Lower lobe of right lung (tissue), 2 donors: Measurements from ENCODE around the gene ZC2HC1C. TPM values are rescaled to one million over a fixed set of nuclear protein-coding genes. Genes with fewer than 3 reads are reported as not detected.

Experiments
- ATAC-seq, 2 donors: fragments of 200-7000 bp; cut with Tn5 transposase; one replicate each; pipeline ENCODE4 v1.9.1; 2020 to 2022; ENCODE audit warnings: mild to moderate bottlenecking in 2 of 2, moderate library complexity in 2 of 2
- DNase-seq: peaks from one replicate; pipeline ENCODE4 v3.0.0-alpha.2; 2020
- H3K27ac ChIP-seq: fragments of 200-600 bp; one replicate; pipeline ENCODE4 v1.8.0; 2022
- H3K27me3 ChIP-seq: fragments of 200-600 bp; one replicate; pipeline ENCODE4 v1.8.0; 2022; ENCODE audit warnings: low read depth
- H3K36me3 ChIP-seq: fragments of 200-600 bp; one replicate; pipeline ENCODE4 v1.8.0; 2022; ENCODE audit warnings: mild to moderate bottlenecking
- H3K4me1 ChIP-seq: fragments of 200-600 bp; one replicate; pipeline ENCODE4 v1.8.0; 2022
- H3K4me3 ChIP-seq: fragments of 200-600 bp; one replicate; pipeline ENCODE4 v1.8.0; 2022; ENCODE audit warnings: mild to moderate bottlenecking
- H3K9me3 ChIP-seq: fragments of 200-600 bp; one replicate; pipeline ENCODE4 v1.8.0; 2022
- intact Hi-C: fragments of 100-400 bp; cut with DNase I; formaldehyde crosslinking; loops from one replicate; pipeline ENCODE4 v1.11.0; 2022
- long read RNA-seq: library from polyadenylated mRNA; unstranded; transcript quantifications from one replicate; pipeline ENCODE4 v2.0.0, GENCODE V29; 2021
- total RNA-seq: library from RNA; stranded (reverse); fragmentation: NEBNext Ultra II Directional; extraction: Animal tissue kit (Norgen Biotek cat#: 25700); gene quantifications from one replicate; pipeline ENCODE4 v1.2.1, GENCODE V29; 2021
- TF ChIP-seq, protein P1 (sequence below): fragments of 200-600 bp; IDR thresholded peaks from one replicate; pipeline ENCODE4 v1.8.0; 2022; ENCODE audit warnings: antibody characterized with exemption, mild to moderate bottlenecking
- donor health status: DM: no; HTN: yes; CAD: no; lungs with severe emphysema.

The ZC2HC1C gene
- total RNA-seq, result 4.7 TPM
- long read RNA-seq, full-length matches to known transcripts, result 1 of 12 reads
- long read RNA-seq, partial matches to known transcripts, result 2 of 12 reads
- long read RNA-seq, other reads (novel, unspliced or antisense), result 9 of 12 reads

DNA sequence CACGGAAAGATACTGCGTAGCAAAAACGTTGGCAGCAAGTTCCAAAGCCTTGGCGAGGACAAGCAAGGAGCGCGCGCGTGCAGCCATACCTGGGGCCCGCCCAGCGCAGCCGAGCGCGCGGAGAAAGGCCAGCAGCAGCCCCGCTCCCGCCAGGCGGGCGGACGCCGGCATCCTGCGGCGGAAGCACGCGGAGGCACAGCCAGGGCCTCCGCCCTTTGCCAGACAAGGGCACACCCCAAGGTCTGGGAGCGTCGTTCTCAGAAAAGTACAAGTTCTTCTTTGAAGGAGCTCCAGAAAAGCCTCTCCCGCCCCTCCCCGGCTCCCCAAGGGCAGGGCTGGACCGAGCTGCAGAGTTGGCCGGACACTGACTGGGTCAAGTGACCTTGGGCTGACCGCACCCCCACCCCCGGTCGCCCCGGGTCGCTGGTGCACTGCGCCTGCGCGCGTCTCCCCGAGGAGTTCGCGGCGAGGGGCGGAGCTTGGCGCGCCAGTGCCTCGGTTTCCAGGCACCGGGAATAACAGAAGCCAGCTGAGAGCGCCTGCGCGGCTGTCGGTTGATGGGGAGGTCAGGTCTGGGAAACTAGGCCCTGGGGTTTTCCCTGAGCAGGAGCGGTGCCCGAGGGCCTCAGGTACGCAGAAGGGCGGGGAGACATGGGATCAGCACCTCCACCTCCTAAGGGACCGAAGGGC is at the start of gene ZC2HC1C:
ZC2HC1C (plus strand) TSS at position 521 of the 690 bp plus-strand sequence. CDS start 933 bp downstream, outside the sequence.
- intact Hi-C loops, result no loop called here
- peak within 1 kb of the TSS; percentile 86 for H3K27ac ChIP-seq
- H3K4me1 ChIP-seq, result peaks cover 39% of the 10 kb centered on the region
- no peaks in the 10 kb centered on the region for H3K9me3 ChIP-seq
- peak; percentile 96 to 97 for ATAC-seq
- TF ChIP-seq, protein P1, sequence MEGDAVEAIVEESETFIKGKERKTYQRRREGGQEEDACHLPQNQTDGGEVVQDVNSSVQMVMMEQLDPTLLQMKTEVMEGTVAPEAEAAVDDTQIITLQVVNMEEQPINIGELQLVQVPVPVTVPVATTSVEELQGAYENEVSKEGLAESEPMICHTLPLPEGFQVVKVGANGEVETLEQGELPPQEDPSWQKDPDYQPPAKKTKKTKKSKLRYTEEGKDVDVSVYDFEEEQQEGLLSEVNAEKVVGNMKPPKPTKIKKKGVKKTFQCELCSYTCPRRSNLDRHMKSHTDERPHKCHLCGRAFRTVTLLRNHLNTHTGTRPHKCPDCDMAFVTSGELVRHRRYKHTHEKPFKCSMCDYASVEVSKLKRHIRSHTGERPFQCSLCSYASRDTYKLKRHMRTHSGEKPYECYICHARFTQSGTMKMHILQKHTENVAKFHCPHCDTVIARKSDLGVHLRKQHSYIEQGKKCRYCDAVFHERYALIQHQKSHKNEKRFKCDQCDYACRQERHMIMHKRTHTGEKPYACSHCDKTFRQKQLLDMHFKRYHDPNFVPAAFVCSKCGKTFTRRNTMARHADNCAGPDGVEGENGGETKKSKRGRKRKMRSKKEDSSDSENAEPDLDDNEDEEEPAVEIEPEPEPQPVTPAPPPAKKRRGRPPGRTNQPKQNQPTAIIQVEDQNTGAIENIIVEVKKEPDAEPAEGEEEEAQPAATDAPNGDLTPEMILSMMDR, result no peak
- H3K36me3 ChIP-seq, result no peaks in the 10 kb centered on the region
- H3K27me3 ChIP-seq, result no peaks in the 10 kb centered on the region
- peak; percentile 97 for DNase-seq
- H3K4me3 ChIP-seq, result peak within 1 kb of the TSS; percentile 59

DNA sequence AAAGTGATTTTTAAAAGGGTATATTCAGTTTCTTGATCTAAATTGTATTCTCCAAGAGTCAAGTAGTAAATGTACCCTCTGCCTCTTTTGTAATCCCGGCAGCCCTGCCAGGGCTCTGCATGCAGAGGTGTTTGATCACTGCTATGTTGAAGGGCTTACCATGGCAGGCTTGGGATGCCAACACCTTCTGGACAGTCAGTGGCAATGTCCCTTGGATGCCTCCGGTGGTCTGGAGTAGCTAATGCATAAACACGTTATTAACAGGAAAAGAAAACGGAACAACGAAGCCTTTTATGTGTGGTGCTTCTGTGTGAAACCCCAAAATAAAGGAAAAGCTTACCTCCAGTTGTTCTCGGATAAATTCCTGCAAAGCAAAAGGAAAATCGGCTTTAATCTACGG is 46.8 kb upstream of the ZC2HC1C start:
- DNase-seq (no peak), ATAC-seq (no peak)
- TF ChIP-seq, protein P1, result peak; percentile 25
- H3K4me3 ChIP-seq, result no peak overlapping the region
- no peak overlapping the region for H3K27ac ChIP-seq
- H3K27me3 ChIP-seq, result no peaks in the 10 kb centered on the region
- peaks cover 78% of the 10 kb centered on the region for H3K36me3 ChIP-seq
- H3K9me3 ChIP-seq, result no peaks in the 10 kb centered on the region
- peaks cover 8% of the 10 kb centered on the region for H3K4me1 ChIP-seq
- intact Hi-C loops, result no loop called here

DNA sequence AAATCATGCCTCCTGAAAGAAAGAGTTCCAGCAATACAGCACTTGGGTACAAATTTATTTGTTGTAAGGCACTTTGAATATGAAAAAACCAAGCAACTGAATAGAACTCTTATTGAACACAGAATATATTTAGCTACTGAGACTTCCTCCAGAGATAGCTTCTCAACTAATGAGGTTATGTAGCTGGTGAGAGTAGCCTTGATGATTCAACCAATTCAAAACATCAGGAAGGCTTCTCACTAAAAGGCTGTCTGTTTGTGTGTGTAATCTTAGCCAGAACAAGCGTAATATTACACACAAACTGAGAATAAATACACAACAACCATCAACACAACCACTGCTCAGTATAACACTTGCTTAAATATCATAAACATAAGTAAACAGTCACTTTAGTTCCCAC is 46.3 kb upstream of the ZC2HC1C start:
- intact Hi-C loops, result no loop called here
- no peak overlapping the region for H3K4me3 ChIP-seq
- no peaks in the 10 kb centered on the region for H3K27me3 ChIP-seq
- DNase-seq, result no peak
- H3K27ac ChIP-seq, result no peak overlapping the region
- H3K9me3 ChIP-seq, result no peaks in the 10 kb centered on the region
- no peak for ATAC-seq
- TF ChIP-seq, protein P1, result no peak
- H3K4me1 ChIP-seq, result peaks cover 8% of the 10 kb centered on the region
- H3K36me3 ChIP-seq, result peaks cover 73% of the 10 kb centered on the region

GRCh38 chr14:75025082-75025481 is 44.4 kb upstream of the ZC2HC1C start:
- TF ChIP-seq, protein P1, result no peak
- Histone ChIP-seq H3K4me3 (no peak overlapping the region), H3K27ac (peak overlapping the region; percentile 29), H3K27me3 (no peaks in the 10 kb centered on the region), H3K9me3 (no peaks in the 10 kb centered on the region), H3K4me1 (peaks cover 8% of the 10 kb centered on the region), H3K36me3 (peaks cover 62% of the 10 kb centered on the region)
- ATAC-seq, result peak; percentile 44 to 49
- intact Hi-C loops, result no loop called here
- DNase-seq, result no peak

- Histone ChIP-seq H3K9me3 (no peaks in the 10 kb centered on the region), H3K4me1 (peaks cover 8% of the 10 kb centered on the region), H3K27ac (peak overlapping the region; percentile 29), H3K27me3 (no peaks in the 10 kb centered on the region), H3K4me3 (no peak overlapping the region), H3K36me3 (peaks cover 62% of the 10 kb centered on the region)
- DNase-seq (no peak), ATAC-seq (no peak)
- intact Hi-C loops, result no loop called here
- TF ChIP-seq, protein P1, result no peak
Observed at GRCh38 chr14:75025876-75026275, 43.6 kb upstream of the ZC2HC1C start.
